ENCODE data around the gene GNAS.

GNAS gene

GRCh38 chr20:58897488-58897887 is 45.0 kb downstream of the GNAS start:
- DNase-seq (ENCODE audit: low read depth, low spot score): no peak

DNA sequence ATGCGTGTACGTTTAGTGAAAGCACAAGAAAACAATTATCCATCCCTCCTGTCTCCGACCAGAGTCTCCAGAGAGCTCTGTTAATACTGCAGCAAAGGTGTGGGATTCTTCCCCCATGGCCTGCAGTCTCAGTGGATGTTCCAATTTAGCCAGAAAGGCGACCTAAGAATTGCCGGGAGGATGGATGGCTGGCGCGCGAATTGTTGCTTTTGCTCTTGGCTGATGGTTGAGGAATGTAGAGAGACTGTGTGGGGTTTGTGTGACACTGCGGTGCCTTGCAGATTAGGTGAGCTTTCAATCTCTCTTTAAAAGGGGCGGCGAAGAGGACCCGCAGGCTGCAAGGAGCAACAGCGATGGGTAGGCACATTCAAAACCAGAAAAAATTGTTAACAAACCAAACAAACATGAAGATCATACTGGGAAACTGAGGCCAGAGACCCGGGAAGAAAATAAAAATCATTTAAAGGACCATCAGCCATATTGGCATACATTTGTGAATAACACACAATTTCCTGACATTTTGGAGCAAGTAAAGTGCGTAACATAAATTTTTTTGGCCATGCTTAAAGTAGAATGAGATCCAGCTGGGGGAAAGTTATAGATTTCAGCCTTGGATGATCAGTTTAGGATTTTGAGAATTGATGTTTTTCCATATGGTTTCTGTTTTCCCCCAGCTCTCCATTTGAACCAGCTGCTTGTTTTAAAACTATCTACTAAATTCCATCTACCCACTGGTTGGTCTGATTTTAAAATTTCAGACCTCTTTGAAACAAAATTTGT is 46.3 kb downstream of the GNAS start:
- peak; percentile 67 for DNase-seq (ENCODE audit: low read depth, low spot score)

DNA sequence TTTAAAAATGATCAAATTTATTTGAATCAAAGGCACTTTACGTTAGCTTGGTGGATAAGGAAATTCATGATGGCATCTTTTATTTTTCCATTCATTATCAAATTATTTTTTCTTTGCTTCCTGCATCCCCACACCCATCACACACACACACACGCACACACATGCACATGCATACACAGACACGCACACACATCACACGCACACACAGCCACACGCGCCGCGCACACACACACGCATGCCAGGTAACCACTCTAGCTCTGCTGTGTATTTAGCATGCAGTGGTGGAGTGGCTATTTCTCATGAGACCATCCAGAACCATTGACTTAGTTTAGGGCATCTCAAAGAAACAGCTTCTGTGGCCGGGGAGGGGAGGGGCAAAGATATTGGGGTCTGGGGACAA is 47.0 kb downstream of the GNAS start:
- no peak for DNase-seq (ENCODE audit: low read depth, low spot score)

- no peak for DNase-seq (ENCODE audit: low read depth, low spot score)
These were observed 47.9 kb downstream of the GNAS start for GRCh38 chr20:58900397-58900796.

GRCh38 chr20:58901488-58902402 is 49.2 kb downstream of the GNAS start:
- DNase-seq (ENCODE audit: low read depth, low spot score): no peak

GRCh38 chr20:58903614-58904013 is 51.1 kb downstream of the GNAS start:
- no peak for DNase-seq (ENCODE audit: low read depth, low spot score)

DNA sequence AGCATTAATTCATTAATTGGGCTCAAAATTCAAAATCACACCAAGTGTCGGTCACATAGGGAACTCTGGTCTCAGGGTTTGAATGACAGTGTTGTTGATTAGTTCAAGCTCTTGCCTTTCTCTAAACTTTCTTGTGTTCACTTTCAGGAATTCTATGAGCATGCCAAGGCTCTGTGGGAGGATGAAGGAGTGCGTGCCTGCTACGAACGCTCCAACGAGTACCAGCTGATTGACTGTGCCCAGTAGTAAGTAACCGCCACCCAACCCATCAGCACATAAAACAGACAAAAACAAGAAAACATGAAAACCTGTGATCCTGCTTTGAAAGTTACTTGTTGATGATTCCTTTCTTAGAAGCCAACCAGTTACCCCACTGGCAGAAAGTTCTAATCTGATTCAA is 52.7 kb downstream of the GNAS start:
- DNase-seq (ENCODE audit: low read depth, low spot score): no peak

- DNase-seq (ENCODE audit: low read depth, low spot score): no peak
These were observed 53.6 kb downstream of the GNAS start for GRCh38 chr20:58906111-58906510.

DNA sequence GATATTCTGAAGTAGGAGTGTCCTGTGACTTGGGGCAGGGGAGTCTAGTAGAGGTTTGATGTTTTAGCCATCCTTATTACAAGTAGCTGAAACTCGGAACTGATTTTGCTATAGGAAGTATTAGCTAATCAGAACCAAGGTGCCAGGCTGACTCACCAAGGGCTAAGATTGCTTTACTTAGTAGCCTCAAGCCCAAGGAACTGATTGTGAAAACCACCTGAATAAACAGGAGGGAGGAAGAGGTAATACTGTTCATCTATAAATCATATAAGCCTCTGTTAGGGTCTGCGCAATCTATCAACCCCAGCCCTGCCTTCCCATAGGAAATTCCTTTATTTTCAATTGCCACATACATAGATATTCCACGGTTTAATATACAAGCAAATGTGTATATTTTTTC is 54.4 kb downstream of the GNAS start:
- no peak for DNase-seq (ENCODE audit: low read depth, low spot score)

- peak; percentile 39 for DNase-seq (ENCODE audit: low read depth, low spot score)
These were observed 55.0 kb downstream of the GNAS start for GRCh38 chr20:58907320-58908137.

DNA sequence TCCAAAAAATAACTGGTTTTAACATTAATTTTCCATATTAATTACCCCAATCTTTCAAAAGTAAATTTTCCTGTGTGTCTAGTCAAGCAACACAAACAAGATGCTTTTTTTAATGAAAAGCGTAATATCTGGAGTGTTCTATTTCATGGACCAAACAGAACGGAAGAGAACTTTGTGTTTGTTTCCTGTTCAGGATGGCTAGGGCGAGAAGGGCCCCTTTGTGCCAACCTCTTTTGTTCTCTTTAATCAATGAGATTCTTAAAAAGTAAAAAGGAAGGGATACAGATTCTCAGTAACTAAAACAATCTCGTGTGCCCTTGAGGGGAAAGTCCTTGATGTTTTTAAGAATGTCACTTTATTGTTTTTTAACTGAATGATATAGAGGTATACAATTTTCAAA is 55.7 kb downstream of the GNAS start:
- no peak for DNase-seq (ENCODE audit: low read depth, low spot score)

GRCh38 chr20:58908941-58909340 is 56.4 kb downstream of the GNAS start:
- no peak for DNase-seq (ENCODE audit: low read depth, low spot score)

DNA sequence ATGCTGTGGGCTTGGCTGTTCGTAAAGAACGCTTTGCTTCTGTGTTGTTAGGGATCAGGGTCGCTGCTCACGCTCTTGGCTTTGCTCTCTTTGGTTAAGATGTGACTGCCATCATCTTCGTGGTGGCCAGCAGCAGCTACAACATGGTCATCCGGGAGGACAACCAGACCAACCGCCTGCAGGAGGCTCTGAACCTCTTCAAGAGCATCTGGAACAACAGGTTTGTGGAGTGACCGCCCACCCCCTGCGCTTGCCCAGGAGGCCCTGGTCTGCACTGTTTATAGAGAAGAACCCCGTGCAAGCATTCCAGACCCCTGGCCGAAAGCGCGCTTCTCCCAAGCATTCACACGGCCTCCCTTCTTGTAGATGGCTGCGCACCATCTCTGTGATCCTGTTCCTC is 57.1 kb downstream of the GNAS start:
- peak; percentile 53 for DNase-seq (ENCODE audit: low read depth, low spot score)

- DNase-seq (ENCODE audit: low read depth, low spot score): no peak
These were observed 58.0 kb downstream of the GNAS start for GRCh38 chr20:58910473-58910872.

- no peak for DNase-seq (ENCODE audit: low read depth, low spot score)
These were observed 58.8 kb downstream of the GNAS start for GRCh38 chr20:58911309-58911708.

GRCh38 chr20:58911970-58912369 is 59.5 kb downstream of the GNAS start:
- no peak for DNase-seq (ENCODE audit: low read depth, low spot score)

- DNase-seq (ENCODE audit: low read depth, low spot score): no peak
These were observed 60.6 kb downstream of the GNAS start for GRCh38 chr20:58913079-58913478.

- no peak for DNase-seq (ENCODE audit: low read depth, low spot score)
These were observed 66.1 kb downstream of the GNAS start for GRCh38 chr20:58918621-58919020.

- no peak for DNase-seq (ENCODE audit: low read depth, low spot score)
These were observed 69.0 kb downstream of the GNAS start for GRCh38 chr20:58921564-58921963.

- no peak for DNase-seq (ENCODE audit: low read depth, low spot score)
These were observed 69.5 kb downstream of the GNAS start for GRCh38 chr20:58922036-58922435.

DNA sequence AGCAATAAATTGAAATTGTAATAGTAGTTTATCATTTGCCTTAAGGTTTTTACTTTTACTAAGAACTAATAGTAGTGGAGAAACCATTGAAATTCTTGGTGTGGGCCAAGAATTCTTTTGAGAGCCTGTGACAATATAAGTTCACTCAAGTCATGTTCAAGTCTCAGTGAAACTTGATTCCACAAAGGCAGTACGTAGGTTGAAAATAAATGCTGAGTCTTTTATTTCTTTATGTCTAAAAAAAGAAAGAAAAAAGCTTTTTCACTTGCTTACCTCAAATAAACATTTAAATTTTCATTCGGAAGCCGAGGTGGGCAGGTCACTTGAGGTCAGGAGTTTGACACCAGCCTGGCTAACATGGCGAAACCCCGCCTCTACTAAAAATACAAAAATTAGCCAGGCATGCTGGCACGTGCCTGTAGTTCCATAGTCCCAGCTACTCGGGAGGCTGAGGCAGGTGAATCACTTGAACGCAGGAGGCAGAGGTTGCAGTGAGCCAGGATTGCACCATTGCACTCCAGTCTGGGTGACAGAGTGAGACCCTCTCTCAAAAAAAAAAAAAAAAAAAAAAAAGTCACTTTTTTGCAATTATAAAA is 70.7 kb downstream of the GNAS start:
- no peak for DNase-seq (ENCODE audit: low read depth, low spot score)
